ENCODE data around the gene CDH2.

- TF ChIP-seq CTCF (IDR thresholded peaks at IDR 0.05) (no peak), POLR2A (IDR thresholded peaks at IDR 0.05) (no peak), EP300 (IDR thresholded peaks at IDR 0.05) (no peak)
Measured at GRCh38 chr18:28175930-28176697, 816 bp downstream of the CDH2 start.

Measured in ovary (tissue), 3 donors.